NCI-H1048 (cell line): ENCODE data around the gene ID2.

Experiments
- DNase-seq: peaks from one replicate; lab custom pipeline; 2025; lab: John Stamatoyannopoulos, UW

The ID2 gene

DNA sequence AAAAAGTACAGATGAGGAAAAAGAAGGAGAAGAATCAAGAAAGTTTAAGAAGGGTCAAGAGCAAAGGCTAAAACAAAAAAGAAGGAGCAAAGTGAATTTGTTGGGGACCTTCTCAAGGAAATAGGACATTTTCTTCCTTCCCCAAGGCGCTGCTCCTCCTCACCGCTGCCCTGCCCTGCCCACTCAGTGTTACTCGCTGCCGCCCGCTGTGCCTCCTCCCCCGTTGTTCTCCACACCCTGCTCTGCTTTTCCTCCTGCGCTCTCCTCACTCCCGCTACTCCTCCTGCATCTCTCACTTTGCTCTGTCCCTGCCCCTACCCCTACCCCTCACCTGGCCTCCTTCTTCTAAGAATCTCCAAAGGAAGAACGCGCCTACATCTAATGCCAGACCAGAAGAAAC is 50.7 kb downstream of the ID2 start:
- no peak for DNase-seq
